HepG2 (cell line): ENCODE results near the gene RINL. TPM values are rescaled to one million over a fixed set of nuclear protein-coding genes. Genes with fewer than 3 reads are reported as not detected.

Source experiments
- ATF7-NPFF ChIP-seq: sonication (generic); formaldehyde crosslinking; IDR thresholded peaks from 2 replicates; pipeline ENCODE4 v1.8.1; 2023; ENCODE audit warnings: mild to moderate bottlenecking, low read depth, missing genetic modification reagents, moderate library complexity
- ATM ChIP-seq: fragments of 450-650 bp; IDR thresholded peaks from 2 replicates; pipeline ENCODE4 v1.7.1; 2017; ENCODE audit warnings: mild to moderate bottlenecking, borderline replicate concordance
- MTF1 ChIP-seq: sonication (generic); formaldehyde crosslinking; IDR thresholded peaks from 2 replicates; pipeline ENCODE4 v1.5.0; 2020; ENCODE audit warnings: missing genetic modification reagents
- REPIN1 ChIP-seq: sonication (generic); formaldehyde crosslinking; IDR thresholded peaks from 2 replicates; pipeline ENCODE4 v1.8.0; 2022; ENCODE audit warnings: missing genetic modification reagents, low read depth, mild to moderate bottlenecking, borderline replicate concordance
- ZNF12 ChIP-seq: sonication (generic); formaldehyde crosslinking; IDR thresholded peaks from 2 replicates; pipeline ENCODE4 v1.5.0; 2020; ENCODE audit warnings: missing genetic modification reagents
- ZNF317 ChIP-seq: sonication (generic); formaldehyde crosslinking; IDR thresholded peaks from 2 replicates; pipeline ENCODE4 v1.5.0; 2020; ENCODE audit warnings: mild to moderate bottlenecking, missing genetic modification reagents
- ZNF430 ChIP-seq: sonication (generic); formaldehyde crosslinking; IDR thresholded peaks from 2 replicates; pipeline ENCODE4 v1.9.0; 2021; ENCODE audit warnings: mild to moderate bottlenecking, missing genetic modification reagents
- ZSCAN20 ChIP-seq: sonication (generic); formaldehyde crosslinking; IDR thresholded peaks from 2 replicates; pipeline ENCODE4 v1.4.0; 2020; ENCODE audit warnings: missing genetic modification reagents, mild to moderate bottlenecking, borderline replicate concordance
- polyA plus RNA-seq, 8 experiments: library from polyadenylated mRNA; depleted of rRNA in 3 of 8; stranded (reverse) in 7 of 8; unstranded in 1 of 8; fragments of >200 nt; fragmentation: Illumina TruSeq in 4 of 8; extraction: Trizol in 4 of 8; gene quantifications; 2 replicates each; pipeline versions ENCODE4 v1.2.1 to v1.2.3, GENCODE V29; 2011 to 2016; ENCODE audit warnings: low read depth in 4 of 8, missing spikeins in 1 of 8, mixed read lengths in 1 of 8; ENCODE audit not compliant: insufficient read depth in 1 of 8
- total RNA-seq, 5 experiments: library from RNA; depleted of rRNA; stranded (reverse); fragments of >200 nt; fragmentation: Illumina TruSeq; extraction: Trizol; gene quantifications; 2 replicates each; pipeline ENCODE4 v1.2.3, GENCODE V29; 2016; ENCODE audit warnings: low read depth in 1 of 5
- TF ChIP-seq, protein P1 (sequence below): sonication (generic); formaldehyde crosslinking; IDR thresholded peaks from one replicate; pipeline ENCODE4 v1.5.1; 2020; ENCODE audit warnings: mild to moderate bottlenecking, missing genetic modification reagents; ENCODE audit errors: not compliant biosample characterization
- TF ChIP-seq, protein P2 (sequence below): sonication (generic); formaldehyde crosslinking; IDR thresholded peaks from 2 replicates; pipeline ENCODE4 v1.8.0; 2022; ENCODE audit warnings: mild to moderate bottlenecking, missing genetic modification reagents, borderline replicate concordance
- TF ChIP-seq, protein P3 (sequence below): IDR thresholded peaks from 2 replicates; pipeline ENCODE4 v1.6.1; 2016; ENCODE audit warnings: missing biosample characterization, missing genetic modification reagents, low read depth
- TF ChIP-seq, protein P4 (sequence below): sonication (generic); formaldehyde crosslinking; IDR thresholded peaks from 2 replicates; pipeline ENCODE4 v1.8.1; 2022; ENCODE audit warnings: low read depth, mild to moderate bottlenecking, missing genetic modification reagents
- TF ChIP-seq, protein P5 (sequence below): sonication (generic); formaldehyde crosslinking; IDR thresholded peaks from 2 replicates; pipeline ENCODE4 v1.4.0; 2020; ENCODE audit warnings: mild to moderate bottlenecking, missing genetic modification reagents

RINL gene
- total and polyA plus RNA-seq, 2 of the 13 experiments (the other 11 are each of a cell fraction or from before 2014, with no cell fraction given), result 11.4 to 18.0 TPM

DNA sequence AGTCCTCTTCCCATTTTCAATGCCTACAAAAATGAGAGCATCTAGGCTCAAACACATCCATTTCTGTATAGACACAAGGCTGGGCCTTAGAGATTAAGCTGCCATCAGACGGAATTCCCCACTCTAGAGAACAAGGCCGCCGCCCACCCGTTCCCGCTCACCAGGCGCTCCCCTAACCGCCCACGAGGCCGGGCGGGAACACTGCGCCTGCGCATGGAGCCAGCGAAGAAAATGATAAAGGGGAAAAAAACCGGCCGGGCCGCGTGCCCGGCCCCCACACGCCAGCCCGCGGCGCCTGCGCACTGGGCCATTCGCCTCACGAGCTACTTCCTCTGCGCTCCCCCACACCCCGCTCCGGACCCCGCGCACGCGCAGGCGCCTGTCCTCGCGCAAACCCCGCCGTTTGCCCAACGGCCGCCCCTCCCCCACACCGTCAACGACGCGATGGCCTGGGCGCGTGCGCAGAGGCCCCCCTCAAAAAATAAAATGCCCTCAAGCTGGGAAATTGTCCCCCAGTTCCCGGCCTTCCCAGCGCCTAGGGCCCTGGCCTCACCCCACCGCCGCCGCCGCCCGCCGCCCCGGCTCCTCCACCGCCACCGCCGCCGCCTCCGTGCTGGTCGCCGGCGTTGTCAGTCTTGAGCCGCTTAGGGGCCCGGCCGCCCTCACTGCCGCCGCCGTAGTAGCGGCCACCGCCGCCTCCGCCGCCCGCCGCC is 28.8 kb downstream of the RINL start (continued):
- TF ChIP-seq, protein P1, sequence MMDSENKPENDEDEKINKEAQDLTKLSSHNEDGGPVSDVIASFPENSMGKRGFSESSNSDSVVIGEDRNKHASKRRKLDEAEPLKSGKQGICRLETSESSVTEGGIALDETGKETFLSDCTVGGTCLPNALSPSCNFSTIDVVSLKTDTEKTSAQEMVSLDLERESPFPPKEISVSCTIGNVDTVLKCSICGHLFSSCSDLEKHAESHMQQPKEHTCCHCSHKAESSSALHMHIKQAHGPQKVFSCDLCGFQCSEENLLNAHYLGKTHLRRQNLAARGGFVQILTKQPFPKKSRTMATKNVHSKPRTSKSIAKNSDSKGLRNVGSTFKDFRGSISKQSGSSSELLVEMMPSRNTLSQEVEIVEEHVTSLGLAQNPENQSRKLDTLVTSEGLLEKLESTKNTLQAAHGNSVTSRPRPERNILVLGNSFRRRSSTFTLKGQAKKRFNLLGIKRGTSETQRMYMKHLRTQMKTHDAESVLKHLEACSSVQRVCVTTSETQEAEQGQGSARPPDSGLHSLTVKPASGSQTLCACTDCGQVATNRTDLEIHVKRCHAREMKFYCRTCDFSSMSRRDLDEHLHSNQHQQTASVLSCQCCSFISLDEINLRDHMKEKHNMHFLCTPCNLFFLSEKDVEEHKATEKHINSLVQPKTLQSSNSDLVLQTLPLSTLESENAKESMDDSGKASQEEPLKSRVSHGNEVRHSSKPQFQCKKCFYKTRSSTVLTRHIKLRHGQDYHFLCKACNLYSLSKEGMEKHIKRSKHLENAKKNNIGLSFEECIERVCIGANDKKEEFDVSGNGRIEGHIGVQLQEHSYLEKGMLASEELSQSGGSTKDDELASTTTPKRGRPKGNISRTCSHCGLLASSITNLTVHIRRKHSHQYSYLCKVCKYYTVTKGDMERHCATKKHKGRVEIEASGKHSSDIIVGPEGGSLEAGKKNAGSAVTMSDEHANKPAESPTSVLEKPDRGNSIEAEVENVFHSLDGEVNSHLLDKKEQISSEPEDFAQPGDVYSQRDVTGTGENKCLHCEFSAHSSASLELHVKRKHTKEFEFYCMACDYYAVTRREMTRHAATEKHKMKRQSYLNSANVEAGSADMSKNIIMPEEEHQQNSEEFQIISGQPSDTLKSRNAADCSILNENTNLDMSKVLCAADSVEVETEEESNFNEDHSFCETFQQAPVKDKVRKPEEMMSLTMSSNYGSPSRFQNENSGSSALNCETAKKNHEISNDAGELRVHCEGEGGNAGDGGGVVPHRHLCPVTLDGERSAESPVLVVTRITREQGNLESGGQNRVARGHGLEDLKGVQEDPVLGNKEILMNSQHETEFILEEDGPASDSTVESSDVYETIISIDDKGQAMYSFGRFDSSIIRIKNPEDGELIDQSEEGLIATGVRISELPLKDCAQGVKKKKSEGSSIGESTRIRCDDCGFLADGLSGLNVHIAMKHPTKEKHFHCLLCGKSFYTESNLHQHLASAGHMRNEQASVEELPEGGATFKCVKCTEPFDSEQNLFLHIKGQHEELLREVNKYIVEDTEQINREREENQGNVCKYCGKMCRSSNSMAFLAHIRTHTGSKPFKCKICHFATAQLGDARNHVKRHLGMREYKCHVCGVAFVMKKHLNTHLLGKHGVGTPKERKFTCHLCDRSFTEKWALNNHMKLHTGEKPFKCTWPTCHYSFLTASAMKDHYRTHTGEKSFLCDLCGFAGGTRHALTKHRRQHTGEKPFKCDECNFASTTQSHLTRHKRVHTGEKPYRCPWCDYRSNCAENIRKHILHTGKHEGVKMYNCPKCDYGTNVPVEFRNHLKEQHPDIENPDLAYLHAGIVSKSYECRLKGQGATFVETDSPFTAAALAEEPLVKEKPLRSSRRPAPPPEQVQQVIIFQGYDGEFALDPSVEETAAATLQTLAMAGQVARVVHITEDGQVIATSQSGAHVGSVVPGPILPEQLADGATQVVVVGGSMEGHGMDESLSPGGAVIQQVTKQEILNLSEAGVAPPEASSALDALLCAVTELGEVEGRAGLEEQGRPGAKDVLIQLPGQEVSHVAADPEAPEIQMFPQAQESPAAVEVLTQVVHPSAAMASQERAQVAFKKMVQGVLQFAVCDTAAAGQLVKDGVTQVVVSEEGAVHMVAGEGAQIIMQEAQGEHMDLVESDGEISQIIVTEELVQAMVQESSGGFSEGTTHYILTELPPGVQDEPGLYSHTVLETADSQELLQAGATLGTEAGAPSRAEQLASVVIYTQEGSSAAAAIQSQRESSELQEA (CRISPR knock-in tag), result no peak
- TF ChIP-seq, protein P2, sequence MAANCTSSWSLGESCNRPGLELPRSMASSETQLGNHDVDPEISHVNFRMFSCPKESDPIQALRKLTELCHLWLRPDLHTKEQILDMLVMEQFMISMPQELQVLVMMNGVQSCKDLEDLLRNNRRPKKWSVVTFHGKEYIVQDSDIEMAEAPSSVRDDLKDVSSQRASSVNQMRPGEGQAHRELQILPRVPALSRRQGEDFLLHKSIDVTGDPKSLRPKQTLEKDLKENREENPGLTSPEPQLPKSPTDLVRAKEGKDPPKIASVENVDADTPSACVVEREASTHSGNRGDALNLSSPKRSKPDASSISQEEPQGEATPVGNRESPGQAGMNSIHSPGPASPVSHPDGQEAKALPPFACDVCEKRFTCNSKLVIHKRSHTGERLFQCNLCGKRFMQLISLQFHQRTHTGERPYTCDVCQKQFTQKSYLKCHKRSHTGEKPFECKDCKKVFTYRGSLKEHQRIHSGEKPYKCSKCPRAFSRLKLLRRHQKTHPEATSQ (CRISPR knock-in tag), result no peak
- TF ChIP-seq, protein P3, sequence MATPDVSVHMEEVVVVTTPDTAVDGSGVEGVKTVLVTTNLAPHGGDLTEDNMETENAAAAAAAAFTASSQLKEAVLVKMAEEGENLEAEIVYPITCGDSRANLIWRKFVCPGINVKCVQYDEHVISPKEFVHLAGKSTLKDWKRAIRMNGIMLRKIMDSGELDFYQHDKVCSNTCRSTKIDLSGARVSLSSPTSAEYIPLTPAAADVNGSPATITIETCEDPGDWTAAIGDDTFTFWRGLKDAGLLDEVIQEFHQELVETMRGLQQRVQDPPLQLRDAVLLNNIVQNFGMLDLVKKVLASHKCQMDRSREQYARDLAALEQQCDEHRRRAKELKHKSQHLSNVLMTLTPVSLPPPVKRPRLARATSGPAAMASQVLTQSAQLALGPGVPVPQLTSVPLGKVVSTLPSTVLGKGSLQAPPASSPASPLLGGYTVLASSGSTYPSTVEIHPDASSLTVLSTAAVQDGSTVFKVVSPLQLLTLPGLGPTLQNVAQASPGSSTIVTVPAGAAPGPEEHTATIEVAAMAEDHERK, result no peak
- no peak for TF ChIP-seq ZNF12 (CRISPR knock-in tag)
- no peak for TF ChIP-seq ZNF317 (CRISPR knock-in tag)
- TF ChIP-seq, protein P4, sequence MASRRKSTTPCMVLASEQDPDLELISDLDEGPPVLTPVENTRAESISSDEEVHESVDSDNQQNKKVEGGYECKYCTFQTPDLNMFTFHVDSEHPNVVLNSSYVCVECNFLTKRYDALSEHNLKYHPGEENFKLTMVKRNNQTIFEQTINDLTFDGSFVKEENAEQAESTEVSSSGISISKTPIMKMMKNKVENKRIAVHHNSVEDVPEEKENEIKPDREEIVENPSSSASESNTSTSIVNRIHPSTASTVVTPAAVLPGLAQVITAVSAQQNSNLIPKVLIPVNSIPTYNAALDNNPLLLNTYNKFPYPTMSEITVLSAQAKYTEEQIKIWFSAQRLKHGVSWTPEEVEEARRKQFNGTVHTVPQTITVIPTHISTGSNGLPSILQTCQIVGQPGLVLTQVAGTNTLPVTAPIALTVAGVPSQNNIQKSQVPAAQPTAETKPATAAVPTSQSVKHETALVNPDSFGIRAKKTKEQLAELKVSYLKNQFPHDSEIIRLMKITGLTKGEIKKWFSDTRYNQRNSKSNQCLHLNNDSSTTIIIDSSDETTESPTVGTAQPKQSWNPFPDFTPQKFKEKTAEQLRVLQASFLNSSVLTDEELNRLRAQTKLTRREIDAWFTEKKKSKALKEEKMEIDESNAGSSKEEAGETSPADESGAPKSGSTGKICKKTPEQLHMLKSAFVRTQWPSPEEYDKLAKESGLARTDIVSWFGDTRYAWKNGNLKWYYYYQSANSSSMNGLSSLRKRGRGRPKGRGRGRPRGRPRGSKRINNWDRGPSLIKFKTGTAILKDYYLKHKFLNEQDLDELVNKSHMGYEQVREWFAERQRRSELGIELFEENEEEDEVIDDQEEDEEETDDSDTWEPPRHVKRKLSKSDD (CRISPR knock-in tag), result no peak; the same call in 1 of the 2 replicates
- TF ChIP-seq ATF7-NPFF (CRISPR knock-in tag), result no peak; the same call in 1 of the 2 replicates
- peak; percentile 42; the same call in 1 of the 2 replicates for TF ChIP-seq ZSCAN20 (CRISPR knock-in tag)
- TF ChIP-seq ZNF430 (CRISPR knock-in tag), result no peak
- no peak for TF ChIP-seq REPIN1 (CRISPR knock-in tag)
- TF ChIP-seq, protein P5, sequence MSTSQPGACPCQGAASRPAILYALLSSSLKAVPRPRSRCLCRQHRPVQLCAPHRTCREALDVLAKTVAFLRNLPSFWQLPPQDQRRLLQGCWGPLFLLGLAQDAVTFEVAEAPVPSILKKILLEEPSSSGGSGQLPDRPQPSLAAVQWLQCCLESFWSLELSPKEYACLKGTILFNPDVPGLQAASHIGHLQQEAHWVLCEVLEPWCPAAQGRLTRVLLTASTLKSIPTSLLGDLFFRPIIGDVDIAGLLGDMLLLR (CRISPR knock-in tag), result 0 out of 2 replicates have a peak, but pooled peaks have one; percentile 50
- TF ChIP-seq ATM, result no peak
- no peak for TF ChIP-seq MTF1 (CRISPR knock-in tag)
